GM19452 (cell line): Measurements from ENCODE around the gene PRR22.
"Not testable (repeated sequence)": the region's sequence is repeated elsewhere in the genome, so short reads cannot be mapped to it uniquely, and the experiment has no call there.

Experiments used
- ATAC-seq: cut with Tn5 transposase; IDR thresholded peaks from one replicate; pipeline ENCODE4 v1.9.1; 2021; ENCODE audit not compliant: unreplicated experiment

Gene PRR22

DNA sequence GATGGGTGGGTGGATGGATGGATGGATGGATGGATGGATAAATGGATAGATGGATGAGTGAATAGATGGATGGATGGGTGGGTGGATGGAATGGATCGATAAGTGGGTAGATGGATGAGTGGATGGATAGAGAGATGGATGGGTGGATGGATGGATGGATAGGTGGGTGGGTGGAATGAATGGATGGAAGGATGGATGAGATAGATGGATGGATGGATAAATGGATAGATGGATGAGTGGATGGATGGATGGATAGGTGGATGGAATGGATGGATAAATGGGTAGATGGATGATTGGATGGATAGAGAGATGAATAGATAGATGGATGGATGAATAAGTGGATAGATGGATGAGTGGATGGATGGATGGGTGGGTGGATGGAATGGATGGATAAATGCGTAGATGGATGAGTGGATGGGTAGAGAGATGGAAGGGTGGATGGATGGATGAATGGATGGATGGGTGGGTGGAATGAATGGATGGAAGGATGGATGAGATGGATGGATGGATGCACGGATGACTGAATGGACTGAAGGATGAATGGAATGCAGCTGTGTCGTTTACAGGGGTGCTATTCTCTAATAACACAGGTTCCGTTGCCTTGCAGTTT is 21.8 kb downstream of the PRR22 start:
- no peak for ATAC-seq

DNA sequence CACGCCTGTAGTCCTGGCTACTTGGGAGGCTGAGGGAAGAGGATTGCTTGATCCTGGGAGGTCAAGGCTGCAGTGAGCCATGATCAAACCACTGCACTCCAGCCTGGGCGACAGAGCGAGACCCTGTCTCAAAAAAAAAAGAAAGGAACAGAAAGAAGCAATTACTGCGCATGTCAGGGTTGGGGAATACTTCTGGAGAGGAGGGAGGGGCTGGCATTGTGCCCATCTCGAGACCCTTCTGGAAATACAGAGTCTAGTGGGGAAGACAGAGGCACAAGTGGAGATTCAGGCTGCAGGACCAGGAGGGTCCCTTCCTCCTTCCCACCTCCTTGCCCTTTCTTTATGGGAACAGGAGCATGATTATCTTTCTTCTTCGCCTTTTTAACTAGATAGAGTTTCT is 30.8 kb downstream of the PRR22 start:
- no peak for ATAC-seq

DNA sequence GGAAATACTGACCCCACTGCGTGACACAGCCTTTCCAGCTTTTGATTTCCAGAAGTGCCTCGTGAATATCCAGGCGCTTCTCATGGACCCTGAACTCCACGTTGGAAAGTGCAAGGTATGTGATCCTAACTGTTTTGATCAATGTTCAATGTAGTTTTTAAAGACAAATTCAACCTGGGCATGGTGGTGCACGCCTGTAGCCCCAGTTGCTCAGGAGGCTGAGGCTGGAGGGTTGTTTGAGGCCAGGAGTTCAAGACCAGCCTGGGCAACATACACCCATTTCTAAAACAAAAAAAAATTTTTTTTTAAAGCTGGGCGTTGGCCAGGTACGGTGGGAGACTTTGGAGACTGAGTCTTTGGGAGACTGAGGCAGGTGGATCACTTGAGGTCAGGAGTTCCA is 32.8 kb downstream of the PRR22 start:
- no peak for ATAC-seq

DNA sequence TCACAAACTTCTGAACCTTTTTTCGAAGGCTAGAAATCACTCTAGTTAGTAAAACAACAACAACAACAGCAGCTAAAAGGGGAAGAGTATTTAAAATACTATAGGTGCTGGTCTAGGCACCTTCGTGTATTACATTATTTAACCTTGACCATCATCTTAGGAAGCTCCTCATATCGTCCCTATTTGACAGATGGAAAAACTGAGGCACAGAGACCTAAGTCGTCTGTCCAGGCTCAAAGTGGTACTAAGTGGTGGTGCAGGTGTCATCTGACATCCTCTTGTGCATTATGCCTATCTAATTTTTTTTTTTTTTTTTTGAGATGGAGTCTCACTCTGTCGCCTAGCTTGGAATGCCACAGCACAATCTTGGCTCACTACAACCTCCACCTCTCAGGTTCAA is 35.0 kb downstream of the PRR22 start:
- ATAC-seq, result no peak

DNA sequence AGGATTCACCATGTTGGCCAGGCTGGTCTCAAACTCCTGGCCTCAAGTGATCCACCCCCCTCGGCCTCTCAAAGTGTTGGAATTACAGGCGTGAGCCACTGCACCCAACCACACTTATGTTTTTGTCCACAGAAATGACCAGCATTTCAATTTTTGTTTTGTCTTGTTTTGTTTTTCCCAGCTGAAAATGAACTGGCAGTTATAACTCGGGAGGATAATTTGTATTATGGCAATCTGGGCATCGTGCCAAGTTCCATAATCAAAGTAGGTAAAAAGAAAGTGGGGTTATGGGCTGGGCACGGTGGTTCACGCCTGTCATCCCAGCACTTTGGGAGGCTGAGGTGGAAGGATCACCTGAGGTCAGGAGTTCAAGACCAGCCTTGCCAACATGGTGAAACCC is 35.6 kb downstream of the PRR22 start:
- ATAC-seq, result not testable (repeated sequence)

DNA sequence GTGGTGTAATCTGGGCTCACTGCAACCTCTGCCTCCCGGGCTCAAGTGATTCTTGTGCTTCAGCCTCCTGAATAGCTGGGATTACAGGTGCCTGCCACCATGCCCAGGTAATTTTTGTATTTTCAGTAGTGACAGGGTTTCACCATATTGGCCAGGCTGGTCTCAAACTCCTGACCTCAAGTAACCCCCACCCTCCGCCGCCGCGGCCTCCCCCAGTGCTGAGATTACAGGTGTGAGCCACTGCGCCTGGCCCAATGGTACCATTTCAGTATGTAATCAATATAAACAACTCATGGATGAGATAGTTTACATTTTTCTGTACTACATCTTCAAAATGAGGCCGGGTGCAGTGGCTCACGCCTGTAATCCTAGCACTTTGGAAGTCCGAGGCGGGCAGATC is 39.5 kb downstream of the PRR22 start:
- ATAC-seq, result not testable (repeated sequence)

DNA sequence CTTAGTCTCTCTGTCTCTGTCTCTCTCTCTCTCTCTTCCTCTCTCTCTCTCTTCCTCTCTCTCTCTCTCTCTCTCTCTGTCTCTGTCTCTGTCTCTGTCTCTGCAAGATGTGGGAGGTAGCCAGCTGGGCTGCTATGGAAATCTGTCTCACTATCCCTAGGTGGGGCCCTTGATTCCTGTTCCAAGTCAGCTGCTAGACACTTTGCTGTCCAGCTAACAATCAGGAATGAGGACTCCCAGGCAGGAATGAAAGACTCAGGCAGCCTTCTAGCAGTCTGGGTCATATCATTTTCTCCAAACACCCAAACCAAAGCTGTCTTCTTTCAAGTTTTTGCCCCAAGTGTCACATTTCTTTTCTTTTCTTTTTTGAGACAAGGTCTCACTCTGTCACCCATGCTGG is 40.9 kb downstream of the PRR22 start:
- ATAC-seq, result no peak

DNA sequence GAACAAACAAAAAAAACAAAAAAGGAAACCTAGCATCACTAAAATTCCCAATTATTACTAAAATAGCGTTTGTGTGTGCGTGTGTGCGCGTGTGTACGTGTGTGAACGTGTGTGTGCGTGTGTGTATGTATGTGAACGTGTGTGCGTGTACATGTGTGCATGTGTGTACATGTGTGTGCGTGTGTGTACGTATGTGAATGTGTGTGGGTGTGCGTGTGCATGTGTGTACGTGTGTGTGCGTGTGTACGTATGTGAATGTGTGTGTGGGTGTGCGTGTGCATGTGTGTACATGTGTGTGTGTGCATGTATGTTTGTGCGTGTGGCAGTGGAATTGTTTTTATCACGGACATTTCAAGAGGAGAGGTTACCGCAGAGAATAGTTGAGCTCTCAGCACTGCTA is 42.5 kb downstream of the PRR22 start:
- ATAC-seq, result no peak

DNA sequence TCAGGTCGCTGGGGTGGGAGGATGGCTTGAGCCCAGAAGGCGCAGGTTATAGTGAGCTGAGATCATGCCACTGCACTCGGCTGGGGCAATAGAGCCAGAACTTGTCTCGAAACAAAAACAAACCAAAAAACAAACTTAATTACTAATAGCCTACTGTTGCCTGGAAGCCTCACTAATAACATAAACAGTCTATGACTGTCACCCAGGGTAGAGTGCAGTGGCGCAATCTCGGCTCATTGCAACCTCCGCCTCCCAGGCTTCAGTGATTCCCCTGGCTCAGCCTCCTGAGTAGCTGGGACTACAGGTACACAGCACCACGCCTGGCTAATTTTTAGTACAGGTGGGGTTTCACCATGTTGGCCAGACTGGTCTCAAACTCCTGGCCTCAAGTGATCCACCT is 46.1 kb downstream of the PRR22 start:
- ATAC-seq, result no peak

DNA sequence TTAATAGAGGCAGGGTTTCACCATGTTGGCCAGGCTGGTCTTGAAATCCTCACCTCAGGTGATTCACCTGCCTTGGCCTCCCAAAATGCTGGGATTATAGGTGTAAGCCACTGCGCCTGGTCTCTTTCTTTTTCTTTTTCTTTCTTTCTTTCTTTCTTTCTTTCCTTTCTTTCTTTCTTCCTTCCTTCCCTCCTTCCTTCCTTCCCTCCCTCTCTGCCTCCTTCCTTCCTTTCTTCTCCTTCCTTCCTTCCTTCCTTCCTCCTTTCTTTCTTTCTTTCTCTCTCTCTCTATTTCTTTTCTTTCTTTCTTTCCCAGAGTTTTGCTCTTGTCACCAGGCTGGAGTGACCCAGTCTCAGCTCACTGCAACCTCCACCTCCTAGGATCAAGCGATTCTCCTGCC is 51.4 kb downstream of the PRR22 start:
- not testable (repeated sequence) for ATAC-seq
